Fibroblast of pulmonary artery (primary cell): Measurements from ENCODE around the gene CDH20.

ENCODE experiments used
- DNase-seq: peaks from one replicate; pipeline ENCODE4 v3.0.0-alpha.2; 2010; ENCODE audit warnings: low read depth
- H3K4me3 ChIP-seq: replicated peaks from 2 replicates; pipeline ENCODE4 v1.5.1; 2011; ENCODE audit warnings: low read depth, mild to moderate bottlenecking, control low read depth, low read length, moderate library complexity
- CTCF ChIP-seq: IDR thresholded peaks from 2 replicates; pipeline ENCODE4 v1.5.1; 2011; ENCODE audit warnings: mild to moderate bottlenecking, control low read depth, low read length, inconsistent platforms; ENCODE audit errors: missing control alignments

CDH20 gene

GRCh38 chr18:61556316-61556715 is 223.1 kb downstream of the CDH20 start:
- H3K4me3 ChIP-seq: no peak overlapping the region
- TF ChIP-seq CTCF: no peak
- no peak for DNase-seq

GRCh38 chr18:61556862-61557261 is 223.6 kb downstream of the CDH20 start:
- no peak for DNase-seq
- no peak overlapping the region for H3K4me3 ChIP-seq
- TF ChIP-seq CTCF: no peak

GRCh38 chr18:61569176-61569892 is 236.1 kb downstream of the CDH20 start:
- no peak overlapping the region for H3K4me3 ChIP-seq
- no peak for TF ChIP-seq CTCF
- DNase-seq: peak; percentile 79

- no peak overlapping the region for H3K4me3 ChIP-seq
- no peak for TF ChIP-seq CTCF
- no peak for DNase-seq
Observed at GRCh38 chr18:61570070-61570469, 236.8 kb downstream of the CDH20 start.

GRCh38 chr18:61572084-61572655 is 238.9 kb downstream of the CDH20 start:
- DNase-seq: no peak
- no peak overlapping the region for H3K4me3 ChIP-seq
- TF ChIP-seq CTCF: no peak

GRCh38 chr18:61572871-61573270 is 239.6 kb downstream of the CDH20 start:
- no peak overlapping the region for H3K4me3 ChIP-seq
- TF ChIP-seq CTCF: no peak
- DNase-seq: peak; percentile 24

GRCh38 chr18:61574665-61575064 is 241.4 kb downstream of the CDH20 start:
- TF ChIP-seq CTCF: no peak
- no peak for DNase-seq

More at GRCh38 chr18:61574665-61575064, 241.4 kb downstream of the CDH20 start:
- H3K4me3 ChIP-seq: no peak overlapping the region
